Measurements from ENCODE around the gene EEPD1.

GRCh38 chr7:36132012-36132411, 21.0 kb upstream of the EEPD1 start:
- TF ChIP-seq CTCF (IDR thresholded peaks at IDR 0.05): no peak
- no peak for TF ChIP-seq POLR2A (IDR thresholded peaks at IDR 0.05)

All from thyroid gland (tissue), 4 donors.